ENCODE measurements around the gene ABLIM2. TPM values are rescaled to one million over a fixed set of nuclear protein-coding genes. Genes with fewer than 3 reads are reported as not detected.
A peak's percentile ranks its signal among the peaks of the same experiment; 100 is the strongest.

ABLIM2 gene
- total RNA-seq, 1 donor from 2014 or later = 3.6 TPM

- ATAC-seq (no peak), DNase-seq (ENCODE audit: low spot score) (no peak)
Observed at GRCh38 chr4:7971881-7972500, 186.6 kb downstream of the ABLIM2 start.

DNA sequence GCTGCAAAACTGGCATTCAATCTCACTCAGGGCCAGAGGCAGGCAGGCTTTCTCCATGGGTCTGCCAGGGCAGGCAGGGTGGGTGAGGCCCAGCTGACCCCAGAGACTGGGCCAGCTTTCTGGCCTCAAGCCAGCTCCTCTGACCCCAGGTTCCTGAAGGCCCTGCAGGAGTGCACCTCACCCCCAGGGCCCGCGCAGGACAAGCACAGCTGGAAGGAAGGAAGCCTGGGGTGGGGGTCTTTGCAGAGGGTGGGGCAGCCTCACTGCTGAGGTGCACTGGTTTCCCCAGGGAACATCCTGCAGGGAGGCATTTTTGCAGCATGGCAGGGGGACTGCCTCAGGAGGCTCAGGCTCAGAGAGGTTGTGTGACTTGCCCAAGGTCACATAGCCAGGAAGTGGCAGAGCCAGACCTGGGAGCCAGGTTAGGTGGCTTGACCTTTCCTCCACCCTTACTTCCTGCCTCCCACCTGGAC lies 187.4 kb downstream of the ABLIM2 start:
- DNase-seq (ENCODE audit: low spot score) (no peak), ATAC-seq (no peak)

DNA sequence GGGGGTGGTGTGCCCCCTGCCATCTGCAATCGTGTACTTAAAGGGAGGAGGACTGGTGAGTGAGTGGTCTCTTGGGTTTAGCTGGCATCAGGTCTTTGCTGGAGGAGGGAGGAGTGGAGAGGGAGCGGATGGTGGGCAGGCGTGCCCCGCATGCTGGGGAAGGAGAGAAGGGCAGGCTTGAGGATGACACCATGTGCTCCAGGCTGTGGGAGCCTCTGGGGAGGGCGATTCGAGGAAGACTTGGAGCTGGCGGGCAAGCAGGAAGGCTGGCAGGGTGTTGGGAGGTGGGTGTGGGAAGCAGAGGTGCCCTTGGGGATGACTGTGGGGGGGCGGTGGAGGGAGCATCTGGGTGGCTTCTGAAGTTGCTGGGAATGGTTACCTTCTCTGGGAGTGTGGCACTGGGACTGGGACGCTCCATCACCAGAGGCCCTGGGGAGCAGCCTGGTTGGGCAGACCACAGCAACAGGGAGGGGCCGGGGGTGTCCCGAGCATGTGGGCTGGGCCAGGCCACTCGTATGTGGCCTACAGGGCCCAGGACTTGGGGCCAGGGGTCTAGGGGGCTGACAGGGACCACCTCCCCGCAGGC lies 188.2 kb downstream of the ABLIM2 start:
- no peak for ATAC-seq
- no peak for DNase-seq (ENCODE audit: low spot score)

DNA sequence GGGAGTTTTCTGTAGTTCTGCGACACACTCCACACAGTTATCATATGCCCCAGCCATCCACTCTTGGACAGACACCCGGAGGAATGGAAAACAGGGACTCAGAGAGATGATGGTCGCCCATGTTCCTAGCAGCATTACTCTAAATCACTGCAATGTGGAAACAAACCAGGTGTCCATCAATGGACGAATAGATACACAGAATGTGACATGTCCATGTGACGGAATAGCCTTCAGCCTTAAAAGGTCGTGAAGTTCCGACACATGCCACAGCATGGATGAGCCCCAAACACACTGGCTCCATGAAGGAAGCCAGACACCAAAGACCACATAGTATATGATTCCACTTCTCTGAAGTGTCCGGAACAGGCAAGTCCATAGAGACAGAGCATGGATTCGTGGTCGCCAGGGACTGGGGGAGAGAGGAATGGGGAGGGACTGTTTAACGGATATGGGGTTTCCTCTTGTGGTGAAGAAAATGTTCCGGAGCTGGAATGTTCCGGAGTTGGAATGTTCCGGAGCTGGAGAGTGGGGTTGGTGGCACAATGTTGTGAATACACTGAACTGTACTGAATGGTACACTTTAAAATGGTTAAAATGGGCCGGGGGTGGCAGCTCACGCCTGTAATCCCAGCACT lies 190.2 kb downstream of the ABLIM2 start:
- no peak for DNase-seq (ENCODE audit: low spot score)
- peak; percentile 8 for ATAC-seq

- DNase-seq (ENCODE audit: low spot score) (no peak), ATAC-seq (peak; percentile 15)
Observed at GRCh38 chr4:7967501-7968261, 190.9 kb downstream of the ABLIM2 start.

- ATAC-seq = no peak
- DNase-seq (ENCODE audit: low spot score) = no peak
Observed at GRCh38 chr4:7967063-7967440, 191.6 kb downstream of the ABLIM2 start.

GRCh38 chr4:7966281-7967062 lies 192.1 kb downstream of the ABLIM2 start:
- ATAC-seq (no peak), DNase-seq (ENCODE audit: low spot score) (no peak)

DNA sequence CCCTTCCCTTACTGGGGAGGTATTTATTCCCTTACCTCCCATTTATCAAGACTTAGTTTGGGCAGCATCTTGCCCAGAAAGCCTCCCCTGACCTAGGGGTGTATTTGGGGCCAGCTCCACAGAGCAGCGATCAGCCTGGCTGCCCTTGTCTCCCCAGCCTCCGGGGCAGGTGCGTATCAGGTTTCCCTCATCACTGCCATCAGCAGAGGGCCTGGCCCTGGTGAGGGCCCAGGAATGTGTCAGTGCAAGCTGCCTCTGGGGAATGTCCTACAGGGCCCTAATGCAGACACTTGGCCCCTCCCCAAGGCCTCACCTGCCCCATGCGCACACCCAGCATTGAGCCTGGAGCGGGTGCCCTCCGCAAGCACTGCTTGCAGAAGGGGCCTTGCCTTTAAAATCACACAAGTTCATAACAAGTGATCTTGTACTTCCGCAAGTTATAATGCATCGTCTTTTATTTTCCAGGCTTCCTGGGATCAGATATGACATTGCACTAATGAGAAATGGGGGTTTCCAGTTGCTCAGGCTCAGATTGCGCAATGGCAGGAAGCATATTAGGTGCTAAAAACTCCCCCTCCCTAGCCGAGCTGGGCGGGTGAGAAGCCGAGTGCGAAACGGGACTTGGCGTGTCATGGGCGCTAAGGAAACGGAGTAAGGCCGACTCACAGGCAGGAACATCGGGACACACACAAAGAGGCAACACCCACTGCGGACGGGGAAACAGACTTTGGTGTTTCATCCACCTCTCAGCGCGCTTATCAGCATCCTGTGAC lies 193.5 kb downstream of the ABLIM2 start:
- DNase-seq (ENCODE audit: low spot score) (no peak), ATAC-seq (peak; percentile 11)

GRCh38 chr4:7964459-7964858 lies 194.2 kb downstream of the ABLIM2 start:
- no peak for DNase-seq (ENCODE audit: low spot score)

DNA sequence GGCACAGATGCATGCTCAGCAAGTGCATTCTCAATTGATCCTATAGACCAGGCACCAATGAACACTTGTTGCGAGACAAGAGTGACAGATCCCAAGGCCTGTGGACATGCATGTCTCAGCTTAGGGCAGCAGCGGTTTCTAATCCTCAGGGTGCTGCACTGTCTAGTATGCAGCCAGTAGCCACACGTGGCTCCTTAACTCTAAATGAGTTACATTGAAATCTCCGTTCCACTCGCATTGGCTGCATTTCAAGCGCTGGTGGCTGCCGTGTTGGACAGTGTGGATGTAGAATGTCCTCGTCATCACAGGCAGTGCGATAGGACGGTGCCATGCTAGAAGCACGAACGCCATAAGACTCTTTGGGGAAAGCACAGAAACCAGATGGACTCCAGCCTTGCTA lies 194.9 kb downstream of the ABLIM2 start:
- DNase-seq (ENCODE audit: low spot score) (no peak), ATAC-seq (no peak)

More at GRCh38 chr4:7964459-7964858, 194.2 kb downstream of the ABLIM2 start:
- no peak for ATAC-seq

GRCh38 chr4:7962609-7963508 lies 195.8 kb downstream of the ABLIM2 start:
- ATAC-seq (no peak), DNase-seq (ENCODE audit: low spot score) (no peak)

DNA sequence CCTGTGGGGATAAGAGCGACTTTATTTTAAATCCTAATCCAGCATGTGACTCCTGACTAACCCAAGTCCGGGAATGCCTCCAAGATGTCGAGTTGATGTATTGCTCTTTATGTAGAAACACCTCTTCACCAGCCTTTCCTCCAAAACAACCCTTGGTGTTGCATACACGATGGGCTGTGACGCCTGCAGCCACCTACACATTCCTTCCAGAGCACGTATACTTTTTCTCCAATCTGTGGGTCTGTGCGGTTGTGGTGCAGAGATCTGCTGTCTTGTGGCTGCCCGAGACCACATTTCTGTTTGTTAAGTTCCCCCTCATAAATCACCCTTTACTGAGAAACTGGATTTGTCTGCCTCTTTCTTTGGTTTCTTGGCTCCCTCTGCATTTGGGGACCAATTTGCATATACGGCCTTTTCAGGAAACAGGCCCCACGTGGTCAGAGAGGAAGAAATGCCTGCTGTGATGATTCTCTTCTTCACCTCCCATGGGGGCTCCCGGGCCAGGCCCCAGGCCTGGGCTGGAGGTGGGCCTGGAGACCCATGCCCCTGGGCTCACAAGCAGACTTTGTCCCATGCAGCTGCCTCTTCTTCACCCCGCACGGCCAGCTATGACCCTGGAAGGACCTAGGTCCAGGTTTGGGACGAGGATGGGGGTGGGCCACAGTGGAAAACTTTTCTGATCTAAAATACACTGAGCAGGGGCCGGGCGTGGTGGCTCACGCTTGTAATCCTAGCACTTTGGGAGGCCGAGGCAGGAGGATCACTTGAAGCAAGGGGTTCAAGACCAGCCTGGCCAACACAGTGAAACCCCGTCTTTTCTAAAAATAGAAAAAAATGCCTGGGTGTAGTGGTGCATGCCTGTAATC lies 197.6 kb downstream of the ABLIM2 start:
- ATAC-seq = no peak
- no peak for DNase-seq (ENCODE audit: low spot score)

DNA sequence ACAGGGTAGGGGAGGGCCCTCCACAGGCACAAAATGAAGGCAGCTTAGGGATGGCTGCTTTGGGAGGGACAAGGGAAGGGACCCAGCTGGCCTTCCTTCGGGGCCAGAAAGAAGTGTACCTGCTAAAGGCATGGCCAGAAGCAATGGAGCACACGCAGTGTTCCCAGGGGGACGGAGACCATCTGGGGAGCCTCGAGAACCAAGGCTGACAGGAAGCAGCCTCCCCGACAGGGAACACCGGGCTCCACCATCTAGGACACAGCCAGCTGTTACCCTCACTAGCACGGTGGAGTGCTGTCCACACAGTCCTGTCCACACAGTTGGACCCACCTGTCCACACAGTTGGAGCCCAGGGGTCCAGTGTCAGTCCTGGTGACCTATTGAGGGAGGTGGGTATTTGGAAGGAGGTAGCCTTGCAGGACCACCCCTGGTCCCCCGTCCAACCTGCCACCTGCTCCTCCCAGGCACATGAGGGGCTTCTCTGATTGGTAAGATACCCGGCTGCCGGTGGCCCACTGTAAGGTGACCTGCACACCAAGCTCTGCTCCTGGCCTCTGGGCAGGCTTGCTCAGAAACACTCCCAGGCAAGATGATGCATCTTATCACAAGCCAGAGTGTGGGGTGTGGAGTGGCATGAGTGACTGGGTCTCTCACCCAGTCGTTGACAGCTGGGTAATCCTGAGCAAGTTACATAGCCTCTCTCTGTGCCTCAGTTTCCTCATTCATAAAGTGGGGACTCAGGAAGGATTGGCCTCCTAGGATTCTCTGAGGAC lies 198.4 kb downstream of the ABLIM2 start:
- ATAC-seq (no peak), DNase-seq (ENCODE audit: low spot score) (no peak)

GRCh38 chr4:7959078-7959477 lies 199.5 kb downstream of the ABLIM2 start:
- ATAC-seq (no peak), DNase-seq (ENCODE audit: low spot score) (no peak)

- no peak for ATAC-seq
- no peak for DNase-seq (ENCODE audit: low spot score)
Observed at GRCh38 chr4:7956934-7957656, 201.5 kb downstream of the ABLIM2 start.

DNA sequence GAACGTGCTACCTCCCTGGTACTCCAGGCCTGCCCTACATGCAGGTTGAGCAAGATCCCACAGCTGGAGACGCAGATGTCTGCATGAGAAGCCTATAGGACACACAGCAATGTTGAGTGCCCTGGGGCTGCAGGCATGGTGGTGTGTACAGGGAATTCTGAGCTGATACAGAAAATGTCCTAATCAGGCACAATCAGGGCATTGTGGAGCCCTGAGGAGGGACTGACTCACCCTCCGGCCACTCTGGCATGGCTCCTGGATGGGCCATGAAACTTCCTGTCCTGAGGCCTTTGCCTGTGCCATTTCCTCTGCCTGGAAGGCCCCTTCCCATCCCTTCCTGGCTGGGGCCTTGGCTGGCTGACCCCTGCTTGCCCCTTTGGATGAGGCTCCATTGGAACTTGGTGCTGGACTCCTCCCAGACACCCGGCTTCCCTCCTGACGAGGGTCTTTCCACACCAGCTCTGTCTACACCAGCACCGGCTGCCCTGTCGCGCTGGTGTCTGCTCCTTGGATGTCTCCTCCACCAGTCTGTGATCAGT lies 202.3 kb downstream of the ABLIM2 start:
- ATAC-seq = peak; percentile 15
- DNase-seq (ENCODE audit: low spot score) = no peak
